PFSK-1 (cell line): ENCODE measurements around the gene FYB1.

Source experiments
- FOXP2 ChIP-seq: optimal IDR thresholded peaks from 2 replicates; pipeline ENCODE3; 2011; ENCODE audit warnings: borderline replicate concordance, control low read depth, inconsistent platforms; ENCODE audit not compliant: insufficient read depth; ENCODE audit errors: extremely low read length, extremely low read depth
- POLR2AphosphoS5 ChIP-seq: IDR thresholded peaks from 2 replicates; pipeline ENCODE4 v1.6.1; 2012; ENCODE audit warnings: low read depth, mild to moderate bottlenecking, control low read depth, low read length, moderate library complexity
- SIN3A ChIP-seq: IDR thresholded peaks from 2 replicates; pipeline ENCODE4 v1.6.1; 2012; ENCODE audit warnings: mild to moderate bottlenecking, low read length, moderate library complexity, borderline replicate concordance; ENCODE audit not compliant: insufficient read depth
- TAF1 ChIP-seq: IDR thresholded peaks from 2 replicates; pipeline ENCODE4 v1.6.1; 2012; ENCODE audit warnings: low read length, control low read depth, borderline replicate concordance; ENCODE audit not compliant: insufficient read depth
- TF ChIP-seq, protein P1 (sequence below), 2 experiments: IDR thresholded peaks; 2 replicates each; pipeline versions ENCODE4 v1.6.1 to v1.8.0; 2011 to 2012; ENCODE audit warnings: low read depth in 2 of 2, low read length in 2 of 2, control low read depth in 1 of 2, inconsistent platforms in 1 of 2, mild to moderate bottlenecking in 1 of 2, moderate library complexity in 1 of 2; ENCODE audit not compliant: insufficient read depth in 1 of 2

DNA sequence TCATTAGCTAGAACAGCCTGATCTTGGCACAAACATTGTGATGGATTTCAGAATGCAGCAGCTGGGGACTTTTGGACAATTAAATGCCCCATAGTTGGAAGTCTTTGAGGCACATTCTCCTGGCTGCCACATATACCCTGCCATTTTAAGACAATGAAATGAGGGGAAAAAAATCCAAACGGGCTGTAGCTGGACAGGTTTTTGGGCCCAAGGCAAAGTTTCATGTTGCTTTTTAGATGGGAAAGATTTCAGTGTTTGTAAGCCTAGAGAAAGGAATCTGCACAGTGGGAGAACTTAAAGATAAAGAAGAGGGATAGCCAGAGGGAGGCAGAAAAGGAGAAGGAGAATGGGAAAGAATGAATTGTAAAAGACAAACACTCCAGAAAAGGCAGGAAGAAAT lies 115.1 kb downstream of the FYB1 start:
- TF ChIP-seq, protein P1, sequence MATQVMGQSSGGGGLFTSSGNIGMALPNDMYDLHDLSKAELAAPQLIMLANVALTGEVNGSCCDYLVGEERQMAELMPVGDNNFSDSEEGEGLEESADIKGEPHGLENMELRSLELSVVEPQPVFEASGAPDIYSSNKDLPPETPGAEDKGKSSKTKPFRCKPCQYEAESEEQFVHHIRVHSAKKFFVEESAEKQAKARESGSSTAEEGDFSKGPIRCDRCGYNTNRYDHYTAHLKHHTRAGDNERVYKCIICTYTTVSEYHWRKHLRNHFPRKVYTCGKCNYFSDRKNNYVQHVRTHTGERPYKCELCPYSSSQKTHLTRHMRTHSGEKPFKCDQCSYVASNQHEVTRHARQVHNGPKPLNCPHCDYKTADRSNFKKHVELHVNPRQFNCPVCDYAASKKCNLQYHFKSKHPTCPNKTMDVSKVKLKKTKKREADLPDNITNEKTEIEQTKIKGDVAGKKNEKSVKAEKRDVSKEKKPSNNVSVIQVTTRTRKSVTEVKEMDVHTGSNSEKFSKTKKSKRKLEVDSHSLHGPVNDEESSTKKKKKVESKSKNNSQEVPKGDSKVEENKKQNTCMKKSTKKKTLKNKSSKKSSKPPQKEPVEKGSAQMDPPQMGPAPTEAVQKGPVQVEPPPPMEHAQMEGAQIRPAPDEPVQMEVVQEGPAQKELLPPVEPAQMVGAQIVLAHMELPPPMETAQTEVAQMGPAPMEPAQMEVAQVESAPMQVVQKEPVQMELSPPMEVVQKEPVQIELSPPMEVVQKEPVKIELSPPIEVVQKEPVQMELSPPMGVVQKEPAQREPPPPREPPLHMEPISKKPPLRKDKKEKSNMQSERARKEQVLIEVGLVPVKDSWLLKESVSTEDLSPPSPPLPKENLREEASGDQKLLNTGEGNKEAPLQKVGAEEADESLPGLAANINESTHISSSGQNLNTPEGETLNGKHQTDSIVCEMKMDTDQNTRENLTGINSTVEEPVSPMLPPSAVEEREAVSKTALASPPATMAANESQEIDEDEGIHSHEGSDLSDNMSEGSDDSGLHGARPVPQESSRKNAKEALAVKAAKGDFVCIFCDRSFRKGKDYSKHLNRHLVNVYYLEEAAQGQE (IDR thresholded peaks at IDR 0.05; ENCODE audit: insufficient read depth in 1 of 2, low read depth in 2 of 2, low read length in 2 of 2) = no peak
- no peak for TF ChIP-seq POLR2AphosphoS5
- TF ChIP-seq TAF1 = no peak
- no peak for TF ChIP-seq SIN3A
- no peak for TF ChIP-seq FOXP2
